Stimulated activated naive CD8-positive, alpha-beta T cell treated with anti-CD3 and anti-CD28 coated beads, Interleukin-15, Interleukin-2, amounts not matched to agents 100 ng/mL and 50 ng/mL, for 24 hours (primary cell): ENCODE measurements around the gene ADAM22.

Source experiments
- H3K27ac Mint-ChIP-seq: one replicate; pipeline ENCODE4 v1.8.0; 2021; ENCODE audit warnings: mild to moderate bottlenecking, mixed read lengths
- H3K27me3 Mint-ChIP-seq: one replicate; pipeline ENCODE4 v1.8.0; 2021; ENCODE audit warnings: mixed read lengths
- H3K36me3 Mint-ChIP-seq: one replicate; pipeline ENCODE4 v1.8.0; 2021; ENCODE audit warnings: low read depth, mixed read lengths
- H3K4me1 Mint-ChIP-seq: one replicate; pipeline ENCODE4 v1.8.0; 2021; ENCODE audit warnings: low read depth, mixed read lengths
- H3K4me3 Mint-ChIP-seq: one replicate; pipeline ENCODE4 v1.8.0; 2021; ENCODE audit warnings: mild to moderate bottlenecking, mixed read lengths
- H3K9me3 Mint-ChIP-seq: one replicate; pipeline ENCODE4 v1.8.0; 2021; ENCODE audit warnings: mixed read lengths

ADAM22 gene

GRCh38 chr7:88229302-88229995, 295.4 kb downstream of the ADAM22 start:
- no peak overlapping the region for H3K4me3 Mint-ChIP-seq
- no peaks in the 10 kb centered on the region for H3K9me3 Mint-ChIP-seq
- H3K4me1 Mint-ChIP-seq, result no peaks in the 10 kb centered on the region
- peaks cover 27% of the 10 kb centered on the region for H3K27me3 Mint-ChIP-seq
- H3K27ac Mint-ChIP-seq, result no peak overlapping the region
- no peaks in the 10 kb centered on the region for H3K36me3 Mint-ChIP-seq

- Mint-ChIP-seq H3K4me3 (no peak overlapping the region), H3K9me3 (no peaks in the 10 kb centered on the region), H3K27me3 (peaks cover 32% of the 10 kb centered on the region), H3K36me3 (no peaks in the 10 kb centered on the region), H3K4me1 (no peaks in the 10 kb centered on the region), H3K27ac (no peak overlapping the region)
These were observed 296.6 kb downstream of the ADAM22 start for GRCh38 chr7:88230646-88231045.

- no peaks in the 10 kb centered on the region for H3K9me3 Mint-ChIP-seq
- no peak overlapping the region for H3K27ac Mint-ChIP-seq
- H3K4me1 Mint-ChIP-seq, result no peaks in the 10 kb centered on the region
- H3K27me3 Mint-ChIP-seq, result peaks cover 17% of the 10 kb centered on the region
- H3K4me3 Mint-ChIP-seq, result no peak overlapping the region
- no peaks in the 10 kb centered on the region for H3K36me3 Mint-ChIP-seq
These were observed 299.8 kb downstream of the ADAM22 start for GRCh38 chr7:88233828-88234227.

GRCh38 chr7:88239852-88240251, 305.8 kb downstream of the ADAM22 start:
- Mint-ChIP-seq H3K36me3 (no peaks in the 10 kb centered on the region), H3K4me3 (no peak overlapping the region), H3K27me3 (peaks cover 22% of the 10 kb centered on the region), H3K27ac (no peak overlapping the region), H3K9me3 (no peaks in the 10 kb centered on the region), H3K4me1 (no peaks in the 10 kb centered on the region)

- no peak overlapping the region for H3K27ac Mint-ChIP-seq
- H3K9me3 Mint-ChIP-seq, result no peaks in the 10 kb centered on the region
- H3K4me3 Mint-ChIP-seq, result no peak overlapping the region
- H3K27me3 Mint-ChIP-seq, result peaks cover 28% of the 10 kb centered on the region
- H3K4me1 Mint-ChIP-seq, result no peaks in the 10 kb centered on the region
- no peaks in the 10 kb centered on the region for H3K36me3 Mint-ChIP-seq
These were observed 309.4 kb downstream of the ADAM22 start for GRCh38 chr7:88243345-88243909.

GRCh38 chr7:88244258-88244657, 310.2 kb downstream of the ADAM22 start:
- H3K4me3 Mint-ChIP-seq, result no peak overlapping the region
- H3K9me3 Mint-ChIP-seq, result no peaks in the 10 kb centered on the region
- H3K27ac Mint-ChIP-seq, result no peak overlapping the region
- H3K27me3 Mint-ChIP-seq, result peaks cover 32% of the 10 kb centered on the region
- H3K36me3 Mint-ChIP-seq, result no peaks in the 10 kb centered on the region
- no peaks in the 10 kb centered on the region for H3K4me1 Mint-ChIP-seq
